ENCODE data around the gene TJP1.
"Not testable (repeated sequence)": the region's sequence is repeated elsewhere in the genome, so short reads cannot be mapped to it uniquely, and the experiment has no call there.

Gene TJP1

GRCh38 chr15:29664406-29664805 is 157.9 kb downstream of the TJP1 start:
- DNase-seq (ENCODE audit: low read depth): no peak

- DNase-seq (ENCODE audit: low read depth): not testable (repeated sequence)
Observed at GRCh38 chr15:29657476-29657817, 164.8 kb downstream of the TJP1 start.

DNA sequence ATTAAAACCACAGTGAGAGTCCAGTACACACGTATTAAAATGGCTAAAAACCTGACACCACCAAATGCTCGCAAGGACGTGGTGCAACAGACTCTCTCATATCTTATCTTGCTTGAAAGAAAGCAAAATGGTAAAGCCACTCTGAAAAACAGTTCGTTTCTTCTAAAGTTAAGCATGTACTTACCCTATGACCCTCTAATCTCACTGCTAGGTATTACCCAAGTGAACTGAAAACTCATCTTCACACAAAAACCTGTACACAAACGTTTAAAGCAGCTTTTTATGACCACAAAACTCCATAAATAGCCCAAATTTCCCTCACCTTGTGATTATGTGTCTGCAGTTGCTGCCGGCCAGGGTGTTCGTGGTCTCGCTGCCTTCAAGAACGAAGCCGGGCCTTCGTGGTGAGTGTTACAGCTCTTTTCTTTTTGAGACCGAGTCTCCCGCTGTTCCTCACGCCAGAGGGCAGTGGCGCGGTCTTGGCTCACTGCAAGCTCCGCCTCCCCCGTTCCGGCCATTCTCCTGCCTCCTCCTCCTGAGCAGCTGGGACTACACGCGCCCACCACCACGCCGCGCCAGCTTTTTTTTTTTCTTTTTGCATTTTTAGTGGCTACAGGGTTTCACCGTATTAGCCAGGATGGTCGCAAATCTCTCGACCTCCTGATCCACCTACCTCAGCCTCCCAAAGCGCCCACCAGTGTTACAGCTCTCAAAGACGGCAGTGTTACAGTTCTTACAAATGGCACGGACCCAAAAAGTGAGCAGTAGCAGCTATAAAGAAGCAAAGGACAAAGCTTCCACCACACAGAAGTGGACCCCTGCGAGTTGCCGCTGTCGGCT is 165.4 kb downstream of the TJP1 start:
- DNase-seq (ENCODE audit: low read depth): no peak

- no peak for DNase-seq (ENCODE audit: low read depth)
Observed at GRCh38 chr15:29652595-29652994, 169.7 kb downstream of the TJP1 start.

DNA sequence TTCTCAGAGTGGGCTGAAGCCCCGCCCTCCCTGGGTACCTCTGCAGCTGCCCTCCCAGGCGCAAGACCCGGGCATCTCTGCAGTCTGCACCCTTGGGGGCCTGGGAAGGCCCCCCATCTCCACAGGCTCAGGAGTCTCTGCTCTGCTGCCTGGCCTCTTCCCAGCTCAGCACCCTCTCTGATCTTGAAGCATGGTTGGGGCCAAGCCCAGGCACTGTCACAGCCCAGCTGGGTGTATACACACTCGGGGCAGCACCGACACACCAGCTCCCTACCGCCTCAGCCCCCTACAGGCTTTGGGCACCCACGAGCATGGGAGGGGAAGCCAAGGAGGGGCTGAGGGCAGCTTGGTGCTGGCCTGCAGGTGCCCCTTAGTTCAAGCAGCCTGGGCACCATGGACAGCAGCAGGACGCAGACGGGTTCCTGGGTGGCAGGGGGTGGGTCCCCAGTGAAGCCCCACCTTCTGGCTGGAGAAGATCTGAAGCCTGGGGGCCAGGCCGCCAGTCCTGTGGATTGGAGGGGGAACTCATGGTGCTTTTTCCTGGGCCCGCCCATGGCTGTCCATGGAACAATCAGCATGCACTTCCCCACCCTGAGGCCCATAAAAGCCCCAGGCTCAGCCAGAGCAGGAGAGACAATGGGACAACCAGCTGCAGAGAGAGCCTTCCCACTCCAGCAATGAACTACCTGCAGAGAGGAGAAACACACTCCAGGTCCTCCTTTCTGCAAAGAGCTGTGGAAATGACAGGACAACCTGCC is 170.6 kb downstream of the TJP1 start:
- DNase-seq (ENCODE audit: low read depth): no peak
